Fibroblast of villous mesenchyme (primary cell): ENCODE results near the gene APOBEC3B. TPM values are rescaled to one million over a fixed set of nuclear protein-coding genes. Genes with fewer than 3 reads are reported as not detected.

Source experiments
- DNase-seq: peaks from one replicate; pipeline ENCODE4 v3.0.0-alpha.2; 2010; ENCODE audit warnings: low read depth
- H3K4me3 ChIP-seq: 2 replicates; pipeline ENCODE4 v1.5.1; 2011; ENCODE audit warnings: low read depth, mild to moderate bottlenecking, low read length
- CTCF ChIP-seq: IDR thresholded peaks from 2 replicates; pipeline ENCODE4 v1.5.1; 2012; ENCODE audit warnings: low read depth, mild to moderate bottlenecking, low read length; ENCODE audit not compliant: insufficient read depth
- total RNA-seq: library from RNA; depleted of rRNA; stranded (reverse); fragments of >200 nt; gene quantifications from 2 replicates; pipeline ENCODE4 v1.2.3, GENCODE V29; 2012

APOBEC3B gene
- total RNA-seq, 1 donor = 2.2 TPM

- TF ChIP-seq CTCF = no peak
- no peak overlapping the region for H3K4me3 ChIP-seq
- no peak for DNase-seq
Observed at GRCh38 chr22:38938221-38938620, 43.9 kb upstream of the APOBEC3B start.

GRCh38 chr22:38938925-38939324, 43.2 kb upstream of the APOBEC3B start:
- TF ChIP-seq CTCF = no peak
- H3K4me3 ChIP-seq = no peak overlapping the region

GRCh38 chr22:38940811-38941384, 41.2 kb upstream of the APOBEC3B start:
- no peak for TF ChIP-seq CTCF
- no peak for DNase-seq
- H3K4me3 ChIP-seq = no peak overlapping the region

More at GRCh38 chr22:38938925-38939324, 43.2 kb upstream of the APOBEC3B start:
- DNase-seq = no peak

GRCh38 chr22:38941488-38941987, 40.6 kb upstream of the APOBEC3B start:
- DNase-seq = peak; percentile 11
- no peak for TF ChIP-seq CTCF

GRCh38 chr22:38942702-38943101, 39.4 kb upstream of the APOBEC3B start:
- DNase-seq = no peak
- TF ChIP-seq CTCF = no peak
- H3K4me3 ChIP-seq = no peak overlapping the region

More at GRCh38 chr22:38941488-38941987, 40.6 kb upstream of the APOBEC3B start:
- H3K4me3 ChIP-seq = no peak overlapping the region

- no peak for DNase-seq
- peak; percentile 18 for TF ChIP-seq CTCF
- H3K4me3 ChIP-seq = no peak overlapping the region
Observed at GRCh38 chr22:38943201-38943600, 38.9 kb upstream of the APOBEC3B start.

GRCh38 chr22:38943882-38944281, 38.3 kb upstream of the APOBEC3B start:
- TF ChIP-seq CTCF = no peak
- DNase-seq = no peak
- H3K4me3 ChIP-seq = no peak overlapping the region
